ENCODE measurements around the gene NADSYN1.

The NADSYN1 gene

GRCh38 chr11:71544525-71545214 is 91.7 kb downstream of the NADSYN1 start:
- DNase-seq (ENCODE audit: low read depth in 1 of 2, low spot score in 1 of 2): no peak

GRCh38 chr11:71545405-71545966 is 92.5 kb downstream of the NADSYN1 start:
- DNase-seq (ENCODE audit: low read depth in 1 of 2, low spot score in 1 of 2): no peak

DNA sequence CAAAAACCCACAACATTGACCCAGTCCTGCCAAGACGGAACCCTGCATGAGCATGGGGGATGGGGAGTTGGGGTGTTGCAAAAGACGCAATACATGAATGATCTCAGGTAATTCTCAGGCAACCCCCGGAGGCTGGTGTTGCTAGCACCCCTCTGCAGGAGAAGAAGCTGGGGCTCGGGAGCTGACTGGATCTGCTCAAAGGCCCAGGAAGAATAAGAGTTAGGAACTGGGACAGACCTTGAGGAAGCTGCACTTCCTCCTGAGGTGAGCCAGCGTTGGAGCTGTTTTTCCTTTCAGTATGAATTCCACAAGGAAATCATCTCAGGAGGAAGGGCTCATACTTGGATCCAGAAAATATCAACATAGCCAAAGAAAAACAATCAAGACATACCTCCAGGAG is 95.1 kb downstream of the NADSYN1 start, which contains the start of gene KRTAP5-9:
KRTAP5-9 (plus strand) TSS at position 301 of the 400 bp plus-strand sequence. CDS start 238 bp downstream, outside the sequence.
- DNase-seq (ENCODE audit: low read depth in 1 of 2, low spot score in 1 of 2): no peak

DNA sequence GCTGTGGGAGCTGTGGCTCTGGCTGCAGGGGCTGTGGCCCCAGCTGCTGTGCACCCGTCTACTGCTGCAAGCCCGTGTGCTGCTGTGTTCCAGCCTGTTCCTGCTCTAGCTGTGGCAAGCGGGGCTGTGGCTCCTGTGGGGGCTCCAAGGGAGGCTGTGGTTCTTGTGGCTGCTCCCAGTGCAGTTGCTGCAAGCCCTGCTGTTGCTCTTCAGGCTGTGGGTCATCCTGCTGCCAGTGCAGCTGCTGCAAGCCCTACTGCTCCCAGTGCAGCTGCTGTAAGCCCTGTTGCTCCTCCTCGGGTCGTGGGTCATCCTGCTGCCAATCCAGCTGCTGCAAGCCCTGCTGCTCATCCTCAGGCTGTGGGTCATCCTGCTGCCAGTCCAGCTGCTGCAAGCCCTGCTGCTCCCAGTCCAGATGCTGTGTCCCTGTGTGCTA is 95.7 kb downstream of the NADSYN1 start:
- no peak for DNase-seq (ENCODE audit: low read depth in 1 of 2, low spot score in 1 of 2)

Data from activated T-helper 1 cell treated with anti-CD3 and anti-CD28 coated beads, Interleukin-2, amount 50 U/mL, for 16 hours (primary cell).